HG03469 (cell line): ENCODE data around the gene EXOSC9.

Experiments
- ATAC-seq: cut with Tn5 transposase; IDR thresholded peaks from one replicate; pipeline ENCODE4 v1.9.1; 2021; ENCODE audit warnings: mild to moderate bottlenecking, moderate library complexity, moderate number of reproducible peaks; ENCODE audit not compliant: unreplicated experiment

The EXOSC9 gene

DNA sequence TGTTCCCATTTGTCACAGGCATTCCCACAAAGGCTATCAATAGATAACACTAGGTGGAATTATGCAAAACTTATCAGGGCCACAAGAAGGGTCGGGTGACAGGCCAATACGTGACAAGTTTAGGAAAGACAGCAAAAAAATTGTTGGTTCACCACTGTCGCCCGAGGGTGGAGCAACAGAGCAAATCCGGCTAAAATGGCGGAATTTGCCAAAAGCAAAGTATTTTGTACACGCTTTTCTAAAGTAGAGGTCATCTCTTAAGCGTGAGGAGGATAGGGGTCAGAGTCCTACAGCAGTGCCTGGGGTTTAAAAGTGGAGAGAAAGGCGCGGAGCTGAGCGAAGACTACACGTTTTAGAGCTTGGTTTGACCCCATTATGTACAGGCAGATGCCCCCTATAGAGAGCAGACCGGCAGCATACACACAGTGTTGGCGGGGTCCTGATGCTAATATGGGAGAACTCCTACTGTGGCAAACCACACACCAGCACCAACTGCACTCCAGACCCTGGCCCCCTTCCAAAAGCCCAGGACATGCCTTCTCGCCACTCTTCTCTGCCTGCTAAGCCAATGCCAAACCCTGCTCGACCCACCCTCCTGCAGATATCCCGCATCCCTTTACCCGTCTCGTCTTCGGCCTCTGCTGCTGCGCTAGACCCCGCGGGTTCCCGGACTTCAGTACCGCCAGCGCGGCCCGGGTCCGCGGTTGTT is 21.8 kb downstream of the EXOSC9 start:
- ATAC-seq, result peak; percentile 31

DNA sequence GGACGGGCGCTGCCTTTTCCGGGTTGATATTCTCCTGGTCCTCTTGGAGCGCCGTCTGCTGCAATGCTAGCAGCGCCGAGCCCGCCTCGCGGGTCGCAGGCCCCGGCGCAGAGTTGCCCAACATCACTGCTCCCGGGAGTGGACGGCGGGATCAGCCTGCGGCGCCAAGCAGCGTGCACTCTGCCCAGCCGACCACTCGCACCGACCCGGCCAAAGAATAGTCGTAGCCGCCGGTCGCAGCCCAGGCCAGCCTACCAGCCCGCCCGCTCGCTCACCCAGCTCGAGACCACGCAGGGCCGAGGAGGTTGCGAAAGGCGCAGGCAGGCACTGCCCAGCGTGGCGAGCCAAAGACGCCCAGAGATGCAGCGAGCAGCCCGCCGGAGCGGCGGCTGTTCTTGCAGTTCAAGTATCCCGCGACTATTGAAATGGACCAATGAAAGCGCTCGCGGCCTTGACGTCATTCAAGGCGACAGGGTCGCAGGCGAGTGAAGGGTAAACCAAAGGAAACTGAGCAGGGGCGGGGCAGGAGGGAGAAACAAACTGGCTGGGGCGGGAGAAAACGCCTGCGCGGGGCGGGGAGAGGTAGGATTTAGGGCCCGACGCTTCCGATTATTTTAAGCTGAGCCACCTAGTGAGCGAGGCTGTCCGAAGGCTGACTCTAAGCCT is 22.5 kb downstream of the EXOSC9 start, which contains the start of gene CCNA2:
CCNA2 (minus strand) TSS at position 379 of the 666 bp plus-strand sequence; CDS start at position 124, 255 bp downstream.
- peak; percentile 90 for ATAC-seq

DNA sequence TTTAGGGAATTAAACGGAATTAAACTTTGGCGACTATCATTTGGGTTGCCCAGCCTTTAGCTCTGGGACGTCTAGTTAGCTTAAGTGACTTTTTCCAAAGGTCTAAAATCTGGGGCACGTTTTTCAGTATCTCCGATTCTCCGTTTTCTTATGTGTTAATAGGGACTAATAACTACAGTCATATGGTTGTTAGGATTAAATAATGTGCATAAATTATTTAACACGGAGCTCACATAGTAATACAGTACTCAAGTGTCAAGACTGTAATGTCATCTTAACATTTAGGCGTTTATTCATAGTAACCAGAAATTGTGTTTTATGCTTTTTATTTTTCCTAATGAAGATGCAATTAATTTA is 23.0 kb downstream of the EXOSC9 start:
- no peak for ATAC-seq

DNA sequence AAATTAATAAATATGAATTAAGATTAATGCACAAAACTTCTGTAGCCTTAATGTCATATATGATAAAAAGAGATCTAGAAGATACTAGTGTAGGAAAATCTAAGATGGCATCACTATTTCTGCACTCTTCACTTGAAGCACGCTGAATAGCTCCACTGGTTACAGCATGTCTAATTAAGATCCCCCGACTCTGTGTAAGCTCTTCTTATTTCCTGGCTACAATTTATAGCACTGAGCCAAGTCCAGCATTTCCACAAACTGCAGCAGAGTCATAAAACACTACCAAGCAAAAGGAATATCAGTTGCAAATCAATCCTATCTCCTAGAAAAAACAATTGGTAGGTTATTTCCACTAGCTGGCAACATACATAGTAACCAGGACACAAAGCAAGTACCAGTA is 23.8 kb downstream of the EXOSC9 start:
- ATAC-seq, result no peak

DNA sequence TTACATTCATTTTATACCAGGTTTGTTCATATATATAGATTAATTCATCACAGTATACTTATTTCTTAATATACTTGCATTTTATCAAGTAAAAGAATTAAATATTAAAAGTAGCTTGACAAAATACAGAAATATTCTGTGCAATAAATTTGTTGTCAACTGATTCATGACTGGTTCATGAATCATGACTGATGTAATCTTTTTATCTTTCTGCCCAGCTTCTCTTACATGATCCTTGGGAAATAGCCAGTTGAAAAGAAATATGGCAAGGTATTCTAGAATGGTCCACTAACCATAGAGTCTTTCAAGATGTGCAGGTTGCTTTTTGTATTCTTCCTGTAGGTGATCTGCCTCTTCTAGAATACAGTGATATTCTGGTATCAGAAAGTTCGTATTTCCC is 26.7 kb downstream of the EXOSC9 start:
- ATAC-seq, result no peak

DNA sequence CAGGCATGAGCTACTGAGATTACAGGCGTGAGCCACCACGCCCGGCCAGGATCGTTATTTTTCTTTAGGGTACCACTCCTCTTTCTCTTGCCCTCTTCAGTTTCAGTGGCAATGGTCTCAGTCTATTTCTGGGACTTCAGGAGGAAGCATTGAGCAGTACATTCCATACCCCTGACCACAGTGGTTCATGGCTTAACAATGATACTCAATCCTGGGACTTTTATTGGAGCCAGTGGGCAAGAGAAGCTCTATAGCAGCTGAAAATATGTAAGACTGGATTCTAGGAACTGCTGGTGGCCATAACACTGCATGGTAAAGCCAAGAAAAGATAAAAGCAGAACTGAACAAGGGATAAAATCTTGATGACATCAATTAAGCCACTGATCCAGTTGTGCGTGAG is 28.4 kb downstream of the EXOSC9 start:
- ATAC-seq, result no peak

DNA sequence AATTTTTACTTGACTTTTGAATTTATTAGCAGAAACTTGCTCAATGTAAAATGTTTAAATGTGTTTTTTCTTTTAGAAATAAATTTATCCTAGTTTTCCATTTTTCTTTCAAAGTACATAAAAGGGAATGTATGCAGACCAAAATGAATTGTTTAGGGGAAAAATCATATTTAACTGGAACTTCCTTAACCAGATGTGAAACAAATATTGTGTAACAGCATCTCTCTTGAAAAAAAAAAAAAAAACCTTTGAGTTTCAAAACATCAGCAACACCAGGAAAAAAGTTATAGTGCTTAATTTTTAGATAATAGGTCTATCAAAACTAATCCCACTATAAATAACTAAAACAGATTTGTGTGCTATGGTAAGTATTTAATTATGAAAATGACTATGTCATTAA is 37.0 kb downstream of the EXOSC9 start:
- no peak for ATAC-seq

DNA sequence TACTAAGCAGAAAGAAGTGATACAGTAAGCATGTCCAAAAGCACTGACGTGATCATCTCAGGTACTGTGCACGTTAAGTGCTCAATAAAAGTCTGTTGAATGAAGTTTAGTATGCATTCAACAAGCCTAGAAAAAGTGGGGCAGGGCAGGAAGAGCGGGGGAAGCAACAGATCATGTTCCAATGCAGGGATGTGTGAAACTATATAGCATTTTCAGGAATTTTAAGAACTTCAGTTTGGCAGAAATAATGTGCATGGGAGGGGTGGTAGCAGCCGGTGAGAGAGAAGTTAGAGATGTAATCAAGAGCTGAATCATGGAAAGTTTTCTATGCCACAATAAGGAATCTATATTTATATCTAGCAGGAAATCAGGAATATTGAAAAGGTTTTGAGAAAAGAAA is 41.7 kb downstream of the EXOSC9 start:
- ATAC-seq, result no peak

DNA sequence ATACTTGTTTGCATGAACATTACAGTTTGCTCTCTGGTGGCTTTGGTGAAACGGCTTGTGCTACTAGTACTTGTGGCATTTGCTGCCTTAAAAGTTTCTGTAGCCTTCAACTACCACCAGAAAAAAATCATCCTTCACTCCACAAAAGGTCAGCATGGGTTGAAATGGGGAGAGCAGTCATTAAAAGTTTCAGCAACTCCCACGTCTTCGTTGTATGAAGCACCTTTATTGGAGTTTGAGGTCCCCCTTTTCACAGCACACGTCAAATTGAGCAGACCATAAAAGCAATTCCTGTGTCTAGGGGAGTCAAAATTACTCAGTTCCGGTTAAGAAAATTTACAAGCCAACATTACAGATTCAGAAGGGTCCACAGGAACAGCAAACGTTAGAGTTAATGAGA is 45.5 kb downstream of the EXOSC9 start:
- ATAC-seq, result no peak

DNA sequence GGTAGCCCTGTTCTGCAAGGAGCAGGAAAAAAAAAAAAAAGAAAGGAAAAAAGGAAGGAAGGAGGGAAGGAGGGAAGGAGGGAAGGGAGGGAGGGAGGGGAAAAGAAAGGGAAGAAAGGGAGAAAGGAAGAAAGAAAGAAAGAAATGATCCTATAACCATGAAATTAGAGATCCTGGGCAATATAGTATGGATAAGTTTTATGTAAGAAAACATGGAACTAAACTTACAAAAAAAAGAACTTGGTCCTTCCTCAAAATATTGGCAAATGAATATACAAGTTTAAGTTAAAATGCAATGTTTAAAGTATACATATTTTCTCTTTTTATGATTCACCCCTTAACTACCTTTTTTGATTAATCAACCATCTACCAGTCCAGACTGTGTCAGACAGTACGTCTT is 50.2 kb downstream of the EXOSC9 start:
- ATAC-seq, result no peak

DNA sequence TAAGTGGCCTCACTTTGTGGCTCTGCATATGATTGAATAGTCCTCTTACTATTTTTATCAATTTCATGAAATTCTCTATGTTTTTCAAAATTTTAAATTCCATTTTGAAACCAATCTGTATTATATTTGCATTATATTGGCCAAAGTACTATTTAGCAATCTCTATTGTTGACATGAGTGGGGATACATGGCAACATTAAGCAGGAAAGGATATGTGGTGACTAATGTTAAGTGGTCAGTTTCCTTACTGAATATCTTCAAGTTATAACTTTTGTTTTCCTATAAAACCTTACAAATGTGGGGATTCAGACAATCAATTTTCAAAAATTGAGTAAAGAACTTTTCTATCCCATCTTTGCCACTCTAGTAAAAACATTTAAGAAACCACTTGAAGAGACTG is 59.0 kb downstream of the EXOSC9 start:
- ATAC-seq, result no peak

DNA sequence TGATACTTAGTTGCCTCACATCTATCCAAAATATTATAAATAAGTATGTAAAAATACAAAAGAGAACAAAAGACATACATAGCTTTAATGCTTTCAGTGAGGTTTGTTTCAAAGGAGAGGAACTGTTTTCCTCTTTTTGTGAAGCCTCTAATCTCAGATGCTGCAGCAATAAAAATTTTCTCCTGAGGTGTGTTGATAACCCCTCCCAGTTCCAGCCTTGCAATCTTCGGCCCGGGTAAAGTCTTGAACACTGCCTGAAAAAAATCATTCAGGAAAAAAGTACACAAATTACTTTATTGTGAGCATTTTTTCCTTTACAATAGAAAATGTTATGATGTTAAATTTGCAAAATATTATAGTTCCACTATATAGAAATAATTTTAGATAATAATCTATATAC is 60.3 kb downstream of the EXOSC9 start:
- ATAC-seq, result no peak

DNA sequence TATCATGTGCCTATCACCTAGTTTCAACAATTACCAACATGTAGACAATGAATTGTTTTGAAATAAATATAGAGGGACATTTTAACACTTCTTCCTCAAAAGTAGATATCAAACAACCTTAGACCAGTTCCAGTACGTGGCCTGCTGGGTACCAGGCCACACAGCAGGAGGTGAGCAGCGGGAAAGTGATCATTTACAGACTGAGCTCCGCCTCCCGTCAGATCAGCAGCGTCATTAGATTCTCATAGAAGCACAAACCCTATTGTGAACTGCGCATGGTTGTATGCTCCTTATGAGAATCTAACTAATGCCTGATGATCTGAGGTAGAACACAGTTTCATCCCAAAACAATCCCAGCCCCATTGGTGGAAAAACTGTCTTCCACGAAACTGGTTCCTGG is 62.7 kb downstream of the EXOSC9 start:
- ATAC-seq, result no peak
